ENCODE measurements around the gene TPRG1. TPM values are rescaled to one million over a fixed set of nuclear protein-coding genes. Genes with fewer than 3 reads are reported as not detected.

TPRG1 gene
- total RNA-seq, 1 experiment from 2014 or later = 0.55 TPM

- POLR2A ChIA-PET = interaction anchor here (0.6 kb wide), 1 partner anchor 776 kb away, joined by 4 read pairs; no protein-coding TSS in a partner anchor
- CTCF ChIA-PET = interaction anchor here (1.2 kb wide), 1 partner anchor 19 kb away, joined by 3 read pairs; no protein-coding TSS in a partner anchor
- Mint-ChIP-seq H3K27me3 (ENCODE audit: low read depth) (no peaks in the 10 kb centered on the region), H3K27ac (no peak overlapping the region), H3K36me3 (no peaks in the 10 kb centered on the region), H3K4me3 (no peak overlapping the region), H3K9me3 (no peaks in the 10 kb centered on the region), H3K4me1 (0 out of 2 replicates have a peak, but pooled peaks cover 2% of the 10 kb centered on the region)
- TF ChIP-seq, protein P1, sequence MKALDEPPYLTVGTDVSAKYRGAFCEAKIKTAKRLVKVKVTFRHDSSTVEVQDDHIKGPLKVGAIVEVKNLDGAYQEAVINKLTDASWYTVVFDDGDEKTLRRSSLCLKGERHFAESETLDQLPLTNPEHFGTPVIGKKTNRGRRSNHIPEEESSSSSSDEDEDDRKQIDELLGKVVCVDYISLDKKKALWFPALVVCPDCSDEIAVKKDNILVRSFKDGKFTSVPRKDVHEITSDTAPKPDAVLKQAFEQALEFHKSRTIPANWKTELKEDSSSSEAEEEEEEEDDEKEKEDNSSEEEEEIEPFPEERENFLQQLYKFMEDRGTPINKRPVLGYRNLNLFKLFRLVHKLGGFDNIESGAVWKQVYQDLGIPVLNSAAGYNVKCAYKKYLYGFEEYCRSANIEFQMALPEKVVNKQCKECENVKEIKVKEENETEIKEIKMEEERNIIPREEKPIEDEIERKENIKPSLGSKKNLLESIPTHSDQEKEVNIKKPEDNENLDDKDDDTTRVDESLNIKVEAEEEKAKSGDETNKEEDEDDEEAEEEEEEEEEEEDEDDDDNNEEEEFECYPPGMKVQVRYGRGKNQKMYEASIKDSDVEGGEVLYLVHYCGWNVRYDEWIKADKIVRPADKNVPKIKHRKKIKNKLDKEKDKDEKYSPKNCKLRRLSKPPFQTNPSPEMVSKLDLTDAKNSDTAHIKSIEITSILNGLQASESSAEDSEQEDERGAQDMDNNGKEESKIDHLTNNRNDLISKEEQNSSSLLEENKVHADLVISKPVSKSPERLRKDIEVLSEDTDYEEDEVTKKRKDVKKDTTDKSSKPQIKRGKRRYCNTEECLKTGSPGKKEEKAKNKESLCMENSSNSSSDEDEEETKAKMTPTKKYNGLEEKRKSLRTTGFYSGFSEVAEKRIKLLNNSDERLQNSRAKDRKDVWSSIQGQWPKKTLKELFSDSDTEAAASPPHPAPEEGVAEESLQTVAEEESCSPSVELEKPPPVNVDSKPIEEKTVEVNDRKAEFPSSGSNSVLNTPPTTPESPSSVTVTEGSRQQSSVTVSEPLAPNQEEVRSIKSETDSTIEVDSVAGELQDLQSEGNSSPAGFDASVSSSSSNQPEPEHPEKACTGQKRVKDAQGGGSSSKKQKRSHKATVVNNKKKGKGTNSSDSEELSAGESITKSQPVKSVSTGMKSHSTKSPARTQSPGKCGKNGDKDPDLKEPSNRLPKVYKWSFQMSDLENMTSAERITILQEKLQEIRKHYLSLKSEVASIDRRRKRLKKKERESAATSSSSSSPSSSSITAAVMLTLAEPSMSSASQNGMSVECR (CRISPR knock-in tag; IDR thresholded peaks at IDR 0.05; ENCODE audit: borderline replicate concordance) = no peak
- TF ChIP-seq SOX15 (CRISPR knock-in tag; IDR thresholded peaks at IDR 0.05) (no peak), ZNF416 (CRISPR knock-in tag; IDR thresholded peaks at IDR 0.05) (no peak), PRDM15 (CRISPR knock-in tag; IDR thresholded peaks at IDR 0.05) (no peak), SMAD3 (CRISPR knock-in tag; IDR thresholded peaks at IDR 0.05; ENCODE audit: borderline replicate concordance) (no peak), CREB1 (CRISPR knock-in tag; IDR thresholded peaks at IDR 0.05) (no peak), E2F1 (CRISPR knock-in tag; IDR thresholded peaks at IDR 0.05) (no peak), OVOL2 (CRISPR knock-in tag; IDR thresholded peaks at IDR 0.05; ENCODE audit: borderline replicate concordance) (no peak), CREM (CRISPR knock-in tag; IDR thresholded peaks at IDR 0.05) (no peak), ZNF317 (CRISPR knock-in tag; IDR thresholded peaks at IDR 0.05; ENCODE audit: borderline replicate concordance, low read depth) (no peak), GABPB1 (CRISPR knock-in tag; IDR thresholded peaks at IDR 0.05) (no peak), ZNF219 (CRISPR knock-in tag; IDR thresholded peaks at IDR 0.05; ENCODE audit: borderline replicate concordance) (no peak), FOXK1 (CRISPR knock-in tag; IDR thresholded peaks at IDR 0.05) (no peak), ATF2 (CRISPR knock-in tag; IDR thresholded peaks at IDR 0.05; ENCODE audit: borderline replicate concordance, low read depth) (no peak)
- TF ChIP-seq, protein P2, sequence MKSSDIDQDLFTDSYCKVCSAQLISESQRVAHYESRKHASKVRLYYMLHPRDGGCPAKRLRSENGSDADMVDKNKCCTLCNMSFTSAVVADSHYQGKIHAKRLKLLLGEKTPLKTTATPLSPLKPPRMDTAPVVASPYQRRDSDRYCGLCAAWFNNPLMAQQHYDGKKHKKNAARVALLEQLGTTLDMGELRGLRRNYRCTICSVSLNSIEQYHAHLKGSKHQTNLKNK (CRISPR knock-in tag; IDR thresholded peaks at IDR 0.05) = no peak
- TF ChIP-seq, protein P3, sequence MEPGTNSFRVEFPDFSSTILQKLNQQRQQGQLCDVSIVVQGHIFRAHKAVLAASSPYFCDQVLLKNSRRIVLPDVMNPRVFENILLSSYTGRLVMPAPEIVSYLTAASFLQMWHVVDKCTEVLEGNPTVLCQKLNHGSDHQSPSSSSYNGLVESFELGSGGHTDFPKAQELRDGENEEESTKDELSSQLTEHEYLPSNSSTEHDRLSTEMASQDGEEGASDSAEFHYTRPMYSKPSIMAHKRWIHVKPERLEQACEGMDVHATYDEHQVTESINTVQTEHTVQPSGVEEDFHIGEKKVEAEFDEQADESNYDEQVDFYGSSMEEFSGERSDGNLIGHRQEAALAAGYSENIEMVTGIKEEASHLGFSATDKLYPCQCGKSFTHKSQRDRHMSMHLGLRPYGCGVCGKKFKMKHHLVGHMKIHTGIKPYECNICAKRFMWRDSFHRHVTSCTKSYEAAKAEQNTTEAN (CRISPR knock-in tag; IDR thresholded peaks at IDR 0.05) = no peak
- TF ChIP-seq, protein P4, sequence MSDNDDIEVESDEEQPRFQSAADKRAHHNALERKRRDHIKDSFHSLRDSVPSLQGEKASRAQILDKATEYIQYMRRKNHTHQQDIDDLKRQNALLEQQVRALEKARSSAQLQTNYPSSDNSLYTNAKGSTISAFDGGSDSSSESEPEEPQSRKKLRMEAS (CRISPR knock-in tag; IDR thresholded peaks at IDR 0.05) = no peak
- TF ChIP-seq, protein P5, sequence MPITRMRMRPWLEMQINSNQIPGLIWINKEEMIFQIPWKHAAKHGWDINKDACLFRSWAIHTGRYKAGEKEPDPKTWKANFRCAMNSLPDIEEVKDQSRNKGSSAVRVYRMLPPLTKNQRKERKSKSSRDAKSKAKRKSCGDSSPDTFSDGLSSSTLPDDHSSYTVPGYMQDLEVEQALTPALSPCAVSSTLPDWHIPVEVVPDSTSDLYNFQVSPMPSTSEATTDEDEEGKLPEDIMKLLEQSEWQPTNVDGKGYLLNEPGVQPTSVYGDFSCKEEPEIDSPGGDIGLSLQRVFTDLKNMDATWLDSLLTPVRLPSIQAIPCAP (CRISPR knock-in tag; IDR thresholded peaks at IDR 0.05) = no peak
- TF ChIP-seq, protein P6, sequence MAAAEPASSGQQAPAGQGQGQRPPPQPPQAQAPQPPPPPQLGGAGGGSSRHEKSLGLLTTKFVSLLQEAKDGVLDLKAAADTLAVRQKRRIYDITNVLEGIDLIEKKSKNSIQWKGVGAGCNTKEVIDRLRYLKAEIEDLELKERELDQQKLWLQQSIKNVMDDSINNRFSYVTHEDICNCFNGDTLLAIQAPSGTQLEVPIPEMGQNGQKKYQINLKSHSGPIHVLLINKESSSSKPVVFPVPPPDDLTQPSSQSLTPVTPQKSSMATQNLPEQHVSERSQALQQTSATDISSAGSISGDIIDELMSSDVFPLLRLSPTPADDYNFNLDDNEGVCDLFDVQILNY (CRISPR knock-in tag; IDR thresholded peaks at IDR 0.05) = no peak
- TF ChIP-seq, protein P7, sequence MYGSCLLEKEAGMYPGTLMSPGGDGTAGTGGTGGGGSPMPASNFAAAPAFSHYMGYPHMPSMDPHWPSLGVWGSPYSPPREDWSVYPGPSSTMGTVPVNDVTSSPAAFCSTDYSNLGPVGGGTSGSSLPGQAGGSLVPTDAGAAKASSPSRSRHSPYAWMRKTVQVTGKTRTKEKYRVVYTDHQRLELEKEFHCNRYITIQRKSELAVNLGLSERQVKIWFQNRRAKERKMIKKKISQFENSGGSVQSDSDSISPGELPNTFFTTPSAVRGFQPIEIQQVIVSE (CRISPR knock-in tag; IDR thresholded peaks at IDR 0.05; ENCODE audit: borderline replicate concordance) = no peak
- DNase-seq (ENCODE audit: low spot score) = no peak
- no peak for ATAC-seq
These were observed 42.9 kb downstream of the TPRG1 start for GRCh38 chr3:189214651-189215050.
